Hematopoietic multipotent progenitor cell treated with erythropoietin and hydrocortisone succinate and interleukin-3 and kit ligand, for 15 days (in vitro differentiated cells): ENCODE measurements around the gene PITHD1.
"Not testable (repeated sequence)": the region's sequence is repeated elsewhere in the genome, so short reads cannot be mapped to it uniquely, and the experiment has no call there.

Experiments used
- DNase-seq: peaks from one replicate; pipeline ENCODE4 v3.0.0-alpha.2; 2015; ENCODE audit warnings: low spot score

PITHD1 gene

DNA sequence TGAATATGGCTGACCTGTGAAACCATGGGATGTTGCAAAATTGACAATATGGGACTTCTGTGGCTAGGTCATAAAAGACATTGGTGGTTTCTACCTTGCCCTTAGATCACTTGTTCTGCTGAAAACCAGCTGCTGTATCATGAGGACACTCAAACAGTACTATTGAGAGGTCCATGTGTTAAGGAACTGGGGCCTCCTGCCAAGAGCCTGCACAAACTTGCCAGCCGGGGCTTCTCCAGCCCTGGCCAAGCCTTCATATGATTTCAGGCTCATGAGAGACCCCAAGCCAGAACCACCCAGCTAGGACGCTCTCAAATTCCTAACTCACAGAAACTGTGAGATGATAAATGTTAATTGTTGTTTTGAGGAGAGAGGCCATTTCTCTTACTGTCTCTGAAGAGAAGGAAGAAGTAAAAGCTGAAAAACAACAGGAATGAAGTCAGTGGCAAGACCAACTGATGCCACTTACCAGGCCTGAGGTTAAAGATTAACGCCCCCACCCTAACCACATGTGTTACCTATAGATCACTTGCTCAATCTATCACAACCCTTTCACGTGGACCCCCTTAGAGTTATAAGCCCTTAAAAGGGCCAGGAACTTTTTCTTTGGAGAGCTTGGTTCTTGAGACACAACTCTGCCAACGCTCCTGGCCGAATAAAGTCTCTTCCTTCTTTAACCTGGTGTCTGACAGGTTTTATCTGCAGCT, 3.9 kb upstream of the PITHD1 start:
- DNase-seq = peak; percentile 26

DNA sequence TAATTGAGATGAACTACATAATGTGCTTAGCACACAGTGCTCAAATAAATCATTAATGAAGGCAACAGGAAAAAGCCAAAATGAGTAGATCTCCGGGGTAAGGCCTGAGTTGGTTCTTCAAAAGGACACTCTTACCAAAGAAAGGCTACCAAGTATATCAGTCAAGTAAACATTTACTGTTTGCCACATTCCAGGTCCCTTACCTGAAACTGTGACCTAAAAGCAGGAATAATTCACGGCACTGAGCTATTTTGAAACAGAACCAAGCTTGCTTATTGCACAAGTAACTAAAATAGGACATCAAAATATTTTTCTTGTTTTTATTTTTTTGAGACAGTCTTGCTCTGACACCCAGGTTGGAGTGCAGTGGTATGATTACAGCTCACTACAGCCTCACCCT, 2.0 kb upstream of the PITHD1 start:
- DNase-seq = peak; percentile 57

DNA sequence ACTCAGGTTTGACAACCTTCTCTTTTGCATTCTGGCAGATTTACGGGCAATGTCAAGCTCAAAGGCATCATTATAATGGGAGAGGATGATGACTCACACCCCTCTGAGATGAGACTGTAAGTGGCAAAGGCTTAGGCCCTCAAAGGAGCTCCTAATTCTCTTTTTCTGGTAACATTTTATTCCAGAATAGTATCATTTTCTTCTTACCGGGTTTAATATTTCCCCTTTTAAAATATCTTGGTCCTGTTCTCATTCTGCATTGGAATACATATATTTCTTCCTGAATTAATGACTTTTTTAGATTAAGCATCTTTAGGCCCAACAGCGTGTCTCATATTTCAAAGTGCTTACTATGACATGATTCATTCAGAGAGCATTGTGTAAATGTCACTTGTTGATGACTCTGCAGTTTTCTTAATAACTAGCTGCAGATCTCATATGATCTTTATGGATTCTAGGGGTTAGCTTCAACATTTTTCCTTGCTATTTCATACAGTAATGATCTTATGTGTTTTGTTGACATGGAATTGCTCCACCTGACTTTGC, 1.7 kb downstream of the PITHD1 start:
- DNase-seq = peak; percentile 66

DNA sequence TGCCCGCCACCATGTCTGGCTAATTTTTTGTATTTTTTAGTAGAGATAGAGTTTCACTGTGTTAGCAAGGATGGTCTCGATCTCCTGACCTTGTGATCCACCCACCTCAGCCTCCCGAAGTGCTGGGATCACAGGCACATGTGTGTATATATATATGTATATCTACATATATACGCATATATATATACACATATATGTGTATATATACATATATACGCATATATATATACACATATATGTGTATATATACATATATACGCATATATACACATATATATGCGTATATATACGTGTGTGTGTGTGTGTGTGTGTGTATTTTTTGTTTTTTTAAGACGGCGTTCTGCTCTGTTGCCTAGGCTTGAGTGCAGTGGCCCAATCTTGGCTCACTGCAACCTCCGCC, 4.9 kb downstream of the PITHD1 start:
- not testable (repeated sequence) for DNase-seq

DNA sequence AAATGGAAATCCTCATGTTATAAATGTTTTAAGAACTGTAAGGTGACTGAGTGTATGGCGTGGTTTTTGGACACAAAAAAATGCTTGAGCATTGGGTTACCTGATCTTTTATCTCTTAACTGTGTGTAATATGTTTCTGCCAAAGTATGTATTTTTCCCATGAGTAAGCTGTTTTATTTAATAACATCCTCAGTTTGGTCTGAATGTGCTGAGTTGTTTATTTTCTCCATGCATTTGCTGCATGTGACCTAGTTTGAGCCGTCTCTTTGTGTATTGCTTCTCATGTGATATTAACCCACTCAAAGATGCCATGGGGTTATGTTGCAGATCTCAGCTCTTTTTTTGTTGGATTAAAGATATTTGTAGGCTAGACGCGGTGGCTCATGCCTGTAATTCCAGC, 6.6 kb downstream of the PITHD1 start:
- DNase-seq = no peak

DNA sequence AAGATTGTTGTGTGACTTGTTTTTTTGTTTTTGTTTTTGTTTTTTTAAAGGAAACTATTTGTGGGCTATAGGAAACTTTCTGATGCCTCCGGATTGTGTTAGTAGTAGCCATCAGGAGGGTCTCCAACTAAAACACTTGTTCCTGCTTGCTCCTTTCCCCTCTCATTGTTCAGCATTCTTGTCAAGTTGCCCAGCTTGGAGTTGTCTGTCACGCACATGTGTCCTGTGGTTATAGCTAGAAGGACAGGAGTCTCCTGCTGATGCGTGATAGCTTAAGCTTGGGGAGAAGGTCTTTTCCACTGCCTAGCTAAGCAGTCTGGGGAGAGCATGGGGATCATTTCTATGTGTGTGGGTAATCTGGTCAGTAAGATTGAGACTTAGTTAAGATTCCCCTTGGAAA, 9.5 kb downstream of the PITHD1 start:
- no peak for DNase-seq

DNA sequence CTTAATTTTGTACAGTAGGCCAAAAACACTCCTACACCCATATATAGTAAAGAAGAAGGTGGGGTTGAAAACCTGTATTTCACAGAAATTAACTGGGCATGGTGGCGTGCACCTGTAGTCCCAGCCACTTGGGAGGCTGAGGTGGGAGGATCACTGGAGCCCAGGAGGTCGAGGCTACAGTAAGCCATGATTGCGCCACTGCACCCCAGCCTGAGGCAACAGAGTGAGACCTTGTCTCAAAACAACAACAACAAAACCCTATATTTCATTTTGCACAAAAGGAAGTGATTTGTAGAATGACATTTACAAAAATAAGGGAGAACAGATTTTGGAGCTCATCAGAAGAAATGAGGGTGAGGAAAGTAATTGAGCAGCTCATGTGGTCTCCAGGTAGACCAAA, 10.5 kb downstream of the PITHD1 start:
- no peak for DNase-seq

DNA sequence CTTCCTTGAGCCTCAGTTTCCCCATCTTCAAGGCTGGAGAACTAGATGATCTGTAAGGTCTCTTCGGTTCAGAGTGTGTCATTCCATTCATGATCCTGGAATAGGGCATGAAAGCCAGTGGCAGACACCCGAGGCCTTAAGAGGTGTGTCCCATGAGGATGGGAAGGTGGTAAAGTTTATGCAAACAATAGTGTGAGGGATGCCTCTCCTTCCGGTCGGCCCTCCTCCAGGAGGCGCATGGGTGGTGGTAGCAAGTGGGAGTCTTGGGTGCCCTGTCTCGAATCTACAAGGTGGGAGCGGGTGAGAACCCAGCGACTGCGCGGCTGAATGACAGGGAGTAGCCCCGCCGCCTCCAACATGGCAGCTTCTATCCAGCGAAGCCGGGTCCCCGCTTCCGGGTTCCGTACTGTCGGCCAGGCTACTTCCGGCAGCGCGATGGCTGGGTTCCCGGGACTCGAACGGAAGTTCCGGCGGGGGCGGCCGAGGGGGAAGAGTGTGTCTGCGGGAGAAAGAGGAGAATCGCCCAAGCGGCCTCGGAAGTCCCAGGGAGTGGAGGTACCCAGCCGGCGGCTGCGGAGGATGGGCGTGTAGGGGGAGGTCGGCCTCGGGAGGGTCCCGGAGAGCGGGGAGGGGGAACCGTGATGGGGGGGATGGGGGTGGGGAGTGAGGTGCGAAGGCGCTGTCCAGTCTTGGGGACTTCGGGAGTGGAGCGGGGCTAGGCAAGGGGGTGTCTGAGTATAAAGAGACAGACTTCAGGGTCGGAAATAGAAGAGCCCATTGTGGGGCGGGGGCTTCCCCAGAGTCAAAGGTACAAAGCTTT, 12.7 kb downstream of the PITHD1 start, which contains the start of gene LYPLA2:
Gene LYPLA2 (plus strand): TSS at position 450 of the 820 bp plus-strand sequence. CDS start 1,538 bp downstream, outside the sequence.
- DNase-seq = peak; percentile 82

DNA sequence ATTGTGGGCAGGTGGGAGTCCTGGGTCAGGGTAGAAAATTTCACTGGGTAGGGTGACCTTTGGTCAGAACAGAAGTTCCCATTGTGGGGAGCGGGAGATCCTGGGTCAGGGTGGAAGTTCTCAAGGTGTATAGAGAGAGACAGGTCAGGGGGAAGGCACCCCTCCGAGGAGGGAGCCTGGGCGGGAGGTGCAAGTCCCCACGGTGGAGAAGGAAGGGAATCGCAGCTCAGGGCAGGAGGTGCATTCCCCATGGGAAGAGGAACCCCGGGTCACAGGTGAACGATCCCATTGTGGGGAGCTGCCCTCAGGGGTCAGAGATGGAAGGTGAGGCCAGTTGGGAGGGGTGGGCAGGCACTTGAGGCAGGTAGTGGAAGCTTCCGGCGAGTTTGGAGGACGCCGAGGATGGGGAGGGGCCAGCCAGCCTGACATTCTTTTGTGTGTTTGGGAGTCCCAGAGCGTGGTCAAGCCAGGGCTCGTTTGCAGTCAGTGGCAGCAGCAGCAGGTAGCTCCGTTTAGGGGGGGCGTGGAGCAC, 13.4 kb downstream of the PITHD1 start:
- DNase-seq = no peak

DNA sequence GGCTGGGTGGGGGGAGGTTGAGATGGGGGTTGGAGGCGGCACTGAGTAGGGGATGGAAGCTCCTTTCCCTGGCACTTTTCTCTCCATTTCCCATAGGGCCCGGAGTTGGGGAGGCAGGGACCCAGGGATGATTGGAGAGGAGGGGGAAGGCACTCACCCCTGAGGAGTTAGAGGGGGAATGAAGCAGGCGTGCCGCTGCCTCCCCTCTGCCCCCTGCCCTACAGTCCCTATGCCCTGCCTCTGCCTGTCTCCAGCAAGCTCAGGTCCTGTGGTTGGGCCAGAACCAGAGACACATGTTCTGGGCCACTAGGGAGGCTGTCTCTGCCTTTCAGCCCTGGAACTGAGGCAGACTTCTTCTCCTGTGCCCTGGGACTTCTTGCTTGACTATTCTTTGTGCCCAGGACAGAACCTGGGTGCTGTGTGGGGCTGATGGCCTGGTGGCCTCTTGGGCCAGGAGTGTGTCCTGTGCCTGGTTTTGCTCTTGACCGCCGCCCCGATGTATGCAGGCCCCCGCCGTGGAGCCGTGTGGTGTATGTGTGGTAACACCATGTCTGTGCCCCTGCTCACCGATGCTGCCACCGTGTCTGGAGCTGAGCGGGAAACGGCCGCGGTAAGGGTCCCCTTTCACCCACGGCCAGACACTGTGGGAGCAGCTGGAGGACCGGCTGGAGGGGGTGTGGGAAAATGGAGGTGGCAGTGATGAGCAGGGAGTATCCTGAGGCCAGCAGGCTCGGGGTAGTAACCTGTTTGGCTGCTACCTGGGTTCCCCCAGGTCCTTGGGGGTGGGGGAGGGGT, 14.1 kb downstream of the PITHD1 start:
- no peak for DNase-seq

DNA sequence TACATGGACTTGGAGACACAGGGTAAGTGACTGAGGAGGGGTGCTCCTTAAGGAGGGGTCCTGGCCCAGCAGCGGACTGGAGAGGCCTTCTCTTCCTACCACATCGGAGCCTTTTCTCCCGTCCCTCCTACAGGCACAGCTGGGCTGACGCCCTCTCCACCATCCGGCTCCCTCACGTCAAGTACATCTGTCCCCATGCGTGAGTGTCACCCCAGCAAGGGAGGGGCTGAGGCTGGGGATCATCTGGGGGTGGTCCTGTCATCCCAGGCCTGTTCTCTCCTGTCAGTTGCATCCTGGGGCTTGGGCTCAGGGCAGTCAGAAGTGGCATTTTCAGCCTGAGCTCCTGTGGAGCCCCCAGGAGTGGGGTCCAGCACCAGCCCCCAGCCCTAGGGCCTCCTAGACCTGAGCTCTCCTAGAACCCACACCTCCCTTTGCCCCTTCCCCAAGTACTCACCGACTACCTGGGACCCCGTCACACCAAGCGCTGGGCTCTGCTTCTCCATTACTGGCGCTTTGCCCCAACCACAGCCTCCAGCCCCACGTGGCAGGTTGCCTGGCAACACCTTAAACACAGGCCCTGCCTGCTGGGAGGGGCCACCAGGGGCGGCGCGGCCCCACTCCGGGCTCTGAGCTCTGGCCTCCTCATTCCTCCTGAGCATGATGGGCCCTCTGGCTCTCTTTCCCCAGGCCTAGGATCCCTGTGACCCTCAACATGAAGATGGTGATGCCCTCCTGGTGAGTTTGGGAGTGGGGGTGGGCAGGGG, 15.0 kb downstream of the PITHD1 start:
- peak; percentile 83 for DNase-seq

DNA sequence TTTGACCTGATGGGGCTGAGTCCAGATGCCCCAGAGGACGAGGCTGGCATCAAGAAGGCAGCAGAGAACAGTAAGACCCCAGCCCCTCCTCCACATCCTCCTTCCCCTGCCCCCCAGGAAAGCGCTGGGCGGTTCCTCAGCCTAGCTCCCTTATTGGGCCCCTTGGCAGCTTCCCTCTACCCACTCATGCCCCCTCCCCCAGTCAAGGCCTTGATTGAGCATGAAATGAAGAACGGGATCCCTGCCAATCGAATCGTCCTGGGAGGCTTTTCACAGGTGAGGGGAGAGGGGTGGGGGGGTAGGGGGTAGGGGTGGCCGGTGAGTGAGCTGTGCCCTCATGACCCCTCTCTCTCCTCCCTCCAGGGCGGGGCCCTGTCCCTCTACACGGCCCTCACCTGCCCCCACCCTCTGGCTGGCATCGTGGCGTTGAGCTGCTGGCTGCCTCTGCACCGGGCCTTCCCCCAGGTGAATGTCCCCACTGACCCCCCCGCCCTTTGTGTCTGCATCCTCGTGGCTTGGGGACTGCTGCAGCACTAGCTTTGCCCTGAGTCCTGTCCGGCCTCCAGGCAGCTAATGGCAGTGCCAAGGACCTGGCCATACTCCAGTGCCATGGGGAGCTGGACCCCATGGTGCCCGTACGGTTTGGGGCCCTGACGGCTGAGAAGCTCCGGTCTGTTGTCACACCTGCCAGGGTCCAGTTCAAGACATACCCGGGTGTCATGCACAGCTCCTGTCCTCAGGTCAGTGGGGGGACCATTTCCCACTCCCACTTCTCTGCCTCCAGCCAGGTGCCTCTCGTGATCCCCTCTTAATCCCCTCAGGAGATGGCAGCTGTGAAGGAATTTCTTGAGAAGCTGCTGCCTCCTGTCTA, 15.9 kb downstream of the PITHD1 start:
- no peak for DNase-seq

DNA sequence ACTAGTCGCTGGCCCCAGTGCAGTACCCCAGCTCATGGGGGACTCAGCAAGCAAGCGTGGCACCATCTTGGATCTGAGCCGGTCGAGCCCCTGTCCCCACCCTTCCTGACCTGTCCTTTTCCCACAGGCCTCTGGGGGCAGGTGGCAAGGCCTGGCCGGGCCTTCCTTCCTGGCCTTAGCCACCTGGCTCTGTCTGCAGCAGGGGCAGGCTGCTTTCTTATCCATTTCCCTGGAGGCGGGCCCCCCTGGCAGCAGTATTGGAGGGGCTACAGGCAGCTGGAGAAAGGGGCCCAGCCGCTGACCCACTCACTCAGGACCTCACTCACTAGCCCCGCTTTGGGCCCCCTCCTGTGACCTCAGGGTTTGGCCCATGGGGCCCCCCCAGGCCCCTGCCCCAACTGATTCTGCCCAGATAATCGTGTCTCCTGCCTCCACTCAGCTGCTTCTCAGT, 16.5 kb downstream of the PITHD1 start:
- not testable (repeated sequence) for DNase-seq

DNA sequence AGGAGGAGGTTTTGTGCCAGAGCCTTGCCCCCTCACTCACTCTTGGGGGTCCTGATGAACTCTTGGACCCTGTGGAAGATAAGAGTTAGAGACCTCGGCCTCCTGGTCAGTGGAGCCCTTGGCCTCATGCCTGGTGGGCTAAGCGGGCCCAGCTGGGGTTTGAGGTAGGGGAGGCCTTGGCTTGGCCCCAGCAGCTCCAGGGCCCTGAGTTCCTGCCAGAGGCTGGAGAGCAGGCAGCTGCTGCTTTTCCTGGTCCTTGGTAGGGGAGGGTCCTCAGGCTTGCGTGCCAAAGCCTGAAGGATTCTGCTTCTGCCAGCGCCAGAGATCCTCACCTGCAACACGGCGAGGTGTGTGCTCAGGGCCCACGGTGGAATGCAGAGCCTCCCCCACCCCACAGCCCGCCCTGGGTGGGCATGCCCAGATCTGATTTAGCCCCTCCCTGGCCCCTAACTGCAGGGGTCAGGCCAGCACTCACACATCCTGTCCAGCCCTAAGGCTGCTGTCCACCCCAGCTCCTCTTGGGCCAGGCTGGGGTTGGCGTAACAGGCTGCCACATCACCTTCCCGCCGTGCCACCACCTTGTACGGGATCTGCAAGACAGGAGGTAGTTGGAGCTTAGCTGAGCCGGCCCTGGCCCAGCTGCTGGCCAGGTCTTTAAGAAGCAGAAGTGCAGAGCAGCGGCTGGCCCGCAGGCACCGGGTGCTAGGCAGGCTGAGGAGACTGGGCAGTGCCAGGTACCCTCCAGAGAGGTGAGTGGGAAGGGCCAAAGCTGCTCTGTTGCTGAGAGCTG, 17.7 kb downstream of the PITHD1 start:
- no peak for DNase-seq

DNA sequence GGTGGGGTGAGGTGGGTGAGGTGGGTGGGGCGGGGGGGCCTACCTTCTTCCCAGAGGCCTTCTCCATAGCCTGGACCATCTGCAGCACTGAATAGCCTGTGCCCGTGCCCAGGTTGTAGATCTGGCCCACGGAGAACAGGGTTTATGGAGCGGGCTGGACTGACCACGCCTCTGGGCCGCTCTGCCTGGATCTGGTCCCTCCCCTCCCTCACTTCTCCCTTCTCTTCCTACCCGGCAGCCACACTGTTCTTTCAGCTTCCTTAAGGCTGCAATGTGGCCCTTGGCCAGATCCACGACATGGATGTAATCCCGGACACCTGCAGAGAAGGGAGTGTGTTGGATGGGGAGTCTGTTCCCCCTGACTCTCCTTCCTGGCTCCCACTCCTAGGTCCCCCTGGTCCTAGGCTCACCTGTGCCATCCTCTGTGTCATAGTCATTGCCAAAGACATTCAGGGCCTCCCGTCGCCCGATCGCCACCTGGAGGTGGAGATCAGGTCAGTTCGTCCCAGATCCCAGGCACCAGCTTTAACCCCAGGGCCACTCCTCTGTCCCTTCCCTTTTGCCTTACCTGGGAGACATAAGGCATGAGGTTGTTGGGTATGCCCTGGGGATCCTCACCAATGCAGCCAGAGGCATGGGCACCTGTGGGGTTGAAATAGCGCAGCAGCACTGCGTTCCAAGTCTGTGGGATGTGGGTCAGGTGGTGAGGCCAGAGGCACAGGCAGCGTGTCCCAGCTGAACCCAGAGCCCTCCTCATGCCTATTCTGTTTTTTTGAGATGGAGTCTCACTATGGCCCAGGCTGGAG, 18.5 kb downstream of the PITHD1 start:
- DNase-seq = peak; percentile 41

DNA sequence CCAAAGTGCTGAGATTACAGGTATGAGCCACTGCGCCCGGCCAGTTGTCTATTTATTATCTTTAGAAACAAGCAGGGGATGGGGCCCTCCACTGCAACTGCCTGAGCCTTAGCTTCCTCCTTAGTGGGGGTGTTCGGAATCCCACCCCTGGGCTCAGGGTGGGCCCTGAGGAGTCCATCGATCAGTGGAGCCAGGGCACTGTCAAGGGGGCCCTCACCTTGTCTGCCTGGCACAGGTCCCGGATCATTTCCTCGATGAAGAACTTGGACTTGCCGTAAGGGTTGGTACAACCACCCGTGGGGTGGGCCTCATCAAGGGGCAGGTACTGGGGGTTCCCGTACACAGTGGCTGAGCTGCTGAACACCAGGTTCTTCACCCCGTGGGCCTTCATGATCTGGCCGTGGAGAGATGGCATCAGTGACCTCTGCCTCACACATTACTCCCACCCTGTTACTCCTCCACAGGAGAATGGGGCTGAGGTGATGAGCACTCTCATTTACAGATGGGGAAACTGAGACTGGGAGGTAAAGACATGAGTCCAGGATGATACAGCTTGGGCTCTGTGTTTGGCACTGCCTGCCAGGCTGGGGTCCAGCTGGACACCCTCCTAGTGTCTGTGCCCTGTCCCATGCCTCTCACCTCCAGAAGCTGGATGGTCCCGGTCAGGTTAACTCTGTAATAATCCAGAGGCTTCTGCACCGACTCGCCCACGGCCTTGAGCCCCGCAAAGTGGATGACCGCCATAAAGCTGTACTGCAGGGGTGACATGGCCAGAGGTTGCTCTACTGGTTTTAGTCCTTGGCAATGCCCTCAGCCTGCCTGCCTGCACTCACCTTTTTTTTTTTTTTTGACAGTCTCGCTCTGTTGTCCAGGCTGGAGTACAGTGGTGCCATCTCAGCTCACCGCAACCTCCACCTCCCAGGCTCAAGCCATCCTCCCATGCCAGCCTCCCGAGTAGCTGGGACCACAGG, 19.5 kb downstream of the PITHD1 start:
- no peak for DNase-seq

DNA sequence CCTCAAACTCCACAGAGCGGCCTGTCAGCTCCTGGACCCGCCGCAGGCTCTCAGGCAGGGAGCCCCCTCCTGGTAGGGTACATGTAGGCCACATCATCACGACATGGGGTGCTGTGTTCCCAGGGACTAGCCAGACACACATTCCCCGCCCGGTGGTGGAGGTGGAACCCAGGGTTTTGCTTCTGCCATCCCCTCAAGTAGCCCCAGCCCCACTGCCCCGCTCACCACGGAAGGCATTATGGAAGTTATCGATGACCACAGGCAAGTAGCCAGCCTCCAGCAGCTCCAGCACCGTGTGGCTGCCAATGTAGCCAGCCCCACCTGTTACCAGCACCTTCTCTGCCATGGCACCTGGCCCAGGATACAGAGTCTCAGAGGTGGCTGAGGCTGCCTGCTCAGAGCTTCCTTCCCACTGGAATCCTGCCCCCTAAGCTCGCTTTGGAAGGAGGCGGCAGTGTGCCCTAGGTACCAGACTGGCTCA, 20.5 kb downstream of the PITHD1 start:
- DNase-seq = no peak
